HFFc6 (cell line): ENCODE results near the gene VAMP2. TPM values are rescaled to one million over a fixed set of nuclear protein-coding genes. Genes with fewer than 3 reads are reported as not detected.

Experiments
- DNase-seq: peaks from one replicate; pipeline ENCODE4 v3.0.0-alpha.2; 2018
- H3K27ac Mint-ChIP-seq: 2 replicates; pipeline ENCODE4 v1.8.0; 2020; ENCODE audit warnings: mild to moderate bottlenecking, mixed read lengths
- H3K27me3 Mint-ChIP-seq: 2 replicates; pipeline ENCODE4 v1.8.0; 2021; ENCODE audit warnings: mild to moderate bottlenecking, moderate library complexity, mixed read lengths; ENCODE audit not compliant: insufficient read depth
- H3K36me3 Mint-ChIP-seq: 2 replicates; pipeline ENCODE4 v1.8.0; 2021; ENCODE audit warnings: low read depth, mixed read lengths
- H3K4me1 Mint-ChIP-seq: 2 replicates; pipeline ENCODE4 v1.8.0; 2020; ENCODE audit warnings: low read depth, mixed read lengths
- H3K4me3 Mint-ChIP-seq: 2 replicates; pipeline ENCODE4 v1.8.0; 2020; ENCODE audit warnings: mild to moderate bottlenecking, moderate library complexity, mixed read lengths
- H3K9me3 Mint-ChIP-seq: 2 replicates; pipeline ENCODE4 v1.8.0; 2020; ENCODE audit warnings: mild to moderate bottlenecking, mixed read lengths
- total RNA-seq, 6 experiments: library from RNA; stranded (reverse); fragmentation: NEBNext Ultra II Directional; extraction: Animal tissue kit (Norgen Biotek cat#: 25700); gene quantifications; 2 replicates in 1 of 6; 3 replicates in 5 of 6; pipeline ENCODE4 v1.2.3, GENCODE V29; 2021
- TF ChIP-seq, protein P1 (sequence below): fragments of 200-600 bp; sonication (generic); IDR thresholded peaks from 2 replicates; pipeline ENCODE4 v1.5.0; 2021; ENCODE audit warnings: antibody characterized with exemption, mild to moderate bottlenecking

VAMP2 gene
- total RNA-seq, 6 experiments from 2014 or later: 37.0 to 47.6 (median 44.5) TPM

DNA sequence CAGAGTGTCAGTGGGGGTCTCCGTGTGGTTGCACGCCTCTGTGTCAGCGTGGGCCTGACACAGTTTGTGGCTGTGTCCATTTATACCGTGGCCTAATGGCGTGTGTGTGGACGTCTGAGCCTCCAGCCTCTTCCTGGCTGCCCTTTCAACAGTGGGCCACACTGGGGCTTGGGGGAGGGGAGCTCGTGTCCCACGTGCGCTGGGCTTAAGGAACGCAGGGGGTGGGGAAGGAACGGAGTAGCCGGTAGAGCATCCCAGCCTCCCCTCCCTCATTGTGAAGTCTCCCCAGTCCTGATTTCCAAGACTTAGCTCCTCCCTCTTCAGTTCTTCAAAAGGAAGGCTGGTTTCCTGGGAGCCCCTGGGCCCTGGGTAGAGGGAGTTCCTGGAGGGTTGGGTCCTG, 29.3 kb downstream of the VAMP2 start:
- Mint-ChIP-seq H3K4me3 (no peak overlapping the region), H3K9me3 (no peaks in the 10 kb centered on the region), H3K27me3 (peaks cover 1% of the 10 kb centered on the region), H3K36me3 (no peaks in the 10 kb centered on the region), H3K4me1 (peaks cover 28% of the 10 kb centered on the region), H3K27ac (0 out of 2 replicates have a peak overlapping the region, but pooled peaks have one; percentile 43)
- TF ChIP-seq, protein P1, sequence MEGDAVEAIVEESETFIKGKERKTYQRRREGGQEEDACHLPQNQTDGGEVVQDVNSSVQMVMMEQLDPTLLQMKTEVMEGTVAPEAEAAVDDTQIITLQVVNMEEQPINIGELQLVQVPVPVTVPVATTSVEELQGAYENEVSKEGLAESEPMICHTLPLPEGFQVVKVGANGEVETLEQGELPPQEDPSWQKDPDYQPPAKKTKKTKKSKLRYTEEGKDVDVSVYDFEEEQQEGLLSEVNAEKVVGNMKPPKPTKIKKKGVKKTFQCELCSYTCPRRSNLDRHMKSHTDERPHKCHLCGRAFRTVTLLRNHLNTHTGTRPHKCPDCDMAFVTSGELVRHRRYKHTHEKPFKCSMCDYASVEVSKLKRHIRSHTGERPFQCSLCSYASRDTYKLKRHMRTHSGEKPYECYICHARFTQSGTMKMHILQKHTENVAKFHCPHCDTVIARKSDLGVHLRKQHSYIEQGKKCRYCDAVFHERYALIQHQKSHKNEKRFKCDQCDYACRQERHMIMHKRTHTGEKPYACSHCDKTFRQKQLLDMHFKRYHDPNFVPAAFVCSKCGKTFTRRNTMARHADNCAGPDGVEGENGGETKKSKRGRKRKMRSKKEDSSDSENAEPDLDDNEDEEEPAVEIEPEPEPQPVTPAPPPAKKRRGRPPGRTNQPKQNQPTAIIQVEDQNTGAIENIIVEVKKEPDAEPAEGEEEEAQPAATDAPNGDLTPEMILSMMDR: no peak
- no peak for DNase-seq

GRCh38 chr17:8131844-8132441, 30.8 kb downstream of the VAMP2 start:
- Mint-ChIP-seq H3K9me3 (no peaks in the 10 kb centered on the region), H3K4me1 (peaks cover 34% of the 10 kb centered on the region), H3K36me3 (no peaks in the 10 kb centered on the region), H3K27me3 (peaks cover 1% of the 10 kb centered on the region), H3K4me3 (no peak overlapping the region), H3K27ac (peak overlapping the region; percentile 29; the same call in 1 of the 2 replicates)
- TF ChIP-seq, protein P1: no peak
- peak; percentile 58 for DNase-seq

DNA sequence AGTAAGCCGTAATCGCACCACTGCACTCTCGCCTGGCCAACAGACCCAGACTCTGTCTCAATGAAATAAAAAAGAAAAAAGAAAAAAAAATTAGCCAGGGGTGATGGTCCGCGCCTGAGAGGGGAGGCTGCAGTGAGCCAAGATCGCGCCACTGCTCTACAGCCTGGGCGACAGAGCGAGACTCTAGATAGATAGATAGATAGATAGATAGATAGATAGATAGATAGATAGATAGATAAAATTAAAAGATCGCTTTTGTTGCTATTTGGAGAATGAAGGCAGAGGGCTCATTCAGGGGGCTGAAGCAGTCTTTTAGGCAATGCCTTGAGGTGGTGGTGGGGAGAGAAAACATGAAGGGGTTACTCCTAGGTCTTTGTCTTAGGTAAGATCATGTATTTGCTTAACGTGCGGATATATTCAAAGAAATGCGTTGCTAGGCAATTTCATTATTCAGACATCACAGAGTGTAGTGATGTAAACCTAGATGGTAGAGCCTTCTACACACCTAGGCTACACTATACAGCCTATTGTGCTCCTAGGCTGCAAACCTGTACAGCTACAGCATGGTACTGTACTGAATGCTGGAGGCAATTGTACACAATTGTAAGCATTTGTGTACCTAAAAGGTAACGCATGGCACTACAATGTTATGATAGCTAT, 34.5 kb downstream of the VAMP2 start:
- peaks cover 55% of the 10 kb centered on the region for H3K4me1 Mint-ChIP-seq
- H3K27me3 Mint-ChIP-seq: peaks cover 4% of the 10 kb centered on the region
- no peak for DNase-seq
- no peaks in the 10 kb centered on the region for H3K9me3 Mint-ChIP-seq
- no peaks in the 10 kb centered on the region for H3K36me3 Mint-ChIP-seq
- TF ChIP-seq, protein P1: no peak
- no peak overlapping the region for H3K27ac Mint-ChIP-seq
- no peak overlapping the region for H3K4me3 Mint-ChIP-seq

- Mint-ChIP-seq H3K27me3 (peaks cover 2% of the 10 kb centered on the region), H3K4me1 (peaks cover 53% of the 10 kb centered on the region), H3K36me3 (no peaks in the 10 kb centered on the region), H3K27ac (peak overlapping the region; percentile 72), H3K9me3 (no peaks in the 10 kb centered on the region), H3K4me3 (peak overlapping the region; percentile 88)
- TF ChIP-seq, protein P1: no peak
- no peak for DNase-seq
Measured at GRCh38 chr17:8126491-8127066, 36.2 kb downstream of the VAMP2 start.

DNA sequence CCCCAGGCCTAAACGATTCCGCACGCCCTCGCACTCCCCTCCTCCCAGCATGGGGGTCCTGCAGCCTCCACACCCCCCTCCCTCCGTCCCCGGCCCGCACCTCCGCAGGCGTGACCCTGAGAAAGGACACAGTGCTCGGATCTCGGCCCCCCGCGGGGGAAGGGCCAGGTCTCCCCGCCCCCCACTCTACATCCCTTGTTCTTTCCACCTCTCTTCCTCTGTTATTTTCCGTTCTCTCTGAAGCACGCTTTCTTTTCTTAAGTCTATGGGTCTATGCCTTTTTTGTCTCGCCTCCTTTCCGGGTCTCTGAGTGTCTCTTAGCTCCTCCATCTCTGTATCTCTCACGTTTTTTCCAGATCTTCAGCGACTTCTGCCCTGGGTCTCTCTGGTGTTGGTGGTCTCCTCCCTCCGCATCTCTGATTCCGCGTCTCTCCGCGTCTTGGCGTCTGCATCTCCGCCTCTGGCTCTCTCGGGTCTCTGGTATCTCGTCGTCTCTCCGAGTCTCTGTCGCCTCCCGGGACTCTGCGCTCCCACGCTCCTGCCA, 36.7 kb downstream of the VAMP2 start:
- H3K4me3 Mint-ChIP-seq: peak overlapping the region; percentile 88
- H3K9me3 Mint-ChIP-seq: no peaks in the 10 kb centered on the region
- peak overlapping the region; percentile 35 for H3K27ac Mint-ChIP-seq
- H3K27me3 Mint-ChIP-seq: peaks cover 2% of the 10 kb centered on the region
- TF ChIP-seq, protein P1: no peak
- peaks cover 53% of the 10 kb centered on the region for H3K4me1 Mint-ChIP-seq
- DNase-seq: no peak
- H3K36me3 Mint-ChIP-seq: no peaks in the 10 kb centered on the region
